Bronchial epithelial cell (primary cell): ENCODE data around the gene EMILIN2. TPM values are rescaled to one million over a fixed set of nuclear protein-coding genes. Genes with fewer than 3 reads are reported as not detected.
A peak's percentile ranks its signal among the peaks of the same experiment; 100 is the strongest.

ENCODE experiments used
- DNase-seq: peaks from one replicate; pipeline ENCODE4 v3.0.0-alpha.2; 2010; ENCODE audit warnings: low read depth
- FAIRE-seq: peaks from 2 replicates; lab custom pipeline; 2011; peaks lifted over from hg19 to GRCh38; lab: Jason Lieb, UNC
- H3K27me3 ChIP-seq: 2 replicates; pipeline ENCODE4 v1.5.1; 2011; ENCODE audit warnings: low read length; ENCODE audit not compliant: control insufficient read depth, insufficient read depth
- H3K36me3 ChIP-seq: 2 replicates; pipeline ENCODE4 v1.5.1; 2011; ENCODE audit warnings: low read length; ENCODE audit not compliant: control insufficient read depth, insufficient read depth
- H3K4me3 ChIP-seq: 2 replicates; pipeline ENCODE4 v1.5.1; 2011; ENCODE audit warnings: mild to moderate bottlenecking, low read depth, low read length, control low read depth
- total RNA-seq: library from RNA; depleted of rRNA; stranded (reverse); fragments of >200 nt; gene quantifications from 2 replicates; pipeline ENCODE4 v1.2.1, GENCODE V29; 2014
- TF ChIP-seq, protein P1 (sequence below): IDR thresholded peaks from 2 replicates; pipeline ENCODE4 v1.5.1; 2011; ENCODE audit warnings: mild to moderate bottlenecking, moderate library complexity, low read length, control low read depth, inconsistent platforms; ENCODE audit not compliant: insufficient read depth, severe bottlenecking

EMILIN2 gene
- total RNA-seq, 1 donor from 2014 or later: 1.3 TPM

GRCh38 chr18:2883076-2883735 lies 36.4 kb downstream of the EMILIN2 start:
- DNase-seq: no peak
- no peak for FAIRE-seq
- H3K4me3 ChIP-seq: no peak overlapping the region
- H3K36me3 ChIP-seq: no peaks in the 10 kb centered on the region
- no peaks in the 10 kb centered on the region for H3K27me3 ChIP-seq
- TF ChIP-seq, protein P1, sequence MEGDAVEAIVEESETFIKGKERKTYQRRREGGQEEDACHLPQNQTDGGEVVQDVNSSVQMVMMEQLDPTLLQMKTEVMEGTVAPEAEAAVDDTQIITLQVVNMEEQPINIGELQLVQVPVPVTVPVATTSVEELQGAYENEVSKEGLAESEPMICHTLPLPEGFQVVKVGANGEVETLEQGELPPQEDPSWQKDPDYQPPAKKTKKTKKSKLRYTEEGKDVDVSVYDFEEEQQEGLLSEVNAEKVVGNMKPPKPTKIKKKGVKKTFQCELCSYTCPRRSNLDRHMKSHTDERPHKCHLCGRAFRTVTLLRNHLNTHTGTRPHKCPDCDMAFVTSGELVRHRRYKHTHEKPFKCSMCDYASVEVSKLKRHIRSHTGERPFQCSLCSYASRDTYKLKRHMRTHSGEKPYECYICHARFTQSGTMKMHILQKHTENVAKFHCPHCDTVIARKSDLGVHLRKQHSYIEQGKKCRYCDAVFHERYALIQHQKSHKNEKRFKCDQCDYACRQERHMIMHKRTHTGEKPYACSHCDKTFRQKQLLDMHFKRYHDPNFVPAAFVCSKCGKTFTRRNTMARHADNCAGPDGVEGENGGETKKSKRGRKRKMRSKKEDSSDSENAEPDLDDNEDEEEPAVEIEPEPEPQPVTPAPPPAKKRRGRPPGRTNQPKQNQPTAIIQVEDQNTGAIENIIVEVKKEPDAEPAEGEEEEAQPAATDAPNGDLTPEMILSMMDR: no peak

GRCh38 chr18:2884706-2885285 lies 38.0 kb downstream of the EMILIN2 start:
- FAIRE-seq (no peak), DNase-seq (no peak)
- Histone ChIP-seq H3K36me3 (no peaks in the 10 kb centered on the region), H3K27me3 (no peaks in the 10 kb centered on the region), H3K4me3 (no peak overlapping the region)
- TF ChIP-seq, protein P1: no peak

GRCh38 chr18:2887470-2887869 lies 40.7 kb downstream of the EMILIN2 start:
- H3K27me3 ChIP-seq: no peaks in the 10 kb centered on the region
- H3K4me3 ChIP-seq: no peak overlapping the region
- H3K36me3 ChIP-seq: no peaks in the 10 kb centered on the region
- DNase-seq: no peak
- FAIRE-seq: no peak
- TF ChIP-seq, protein P1: no peak

DNA sequence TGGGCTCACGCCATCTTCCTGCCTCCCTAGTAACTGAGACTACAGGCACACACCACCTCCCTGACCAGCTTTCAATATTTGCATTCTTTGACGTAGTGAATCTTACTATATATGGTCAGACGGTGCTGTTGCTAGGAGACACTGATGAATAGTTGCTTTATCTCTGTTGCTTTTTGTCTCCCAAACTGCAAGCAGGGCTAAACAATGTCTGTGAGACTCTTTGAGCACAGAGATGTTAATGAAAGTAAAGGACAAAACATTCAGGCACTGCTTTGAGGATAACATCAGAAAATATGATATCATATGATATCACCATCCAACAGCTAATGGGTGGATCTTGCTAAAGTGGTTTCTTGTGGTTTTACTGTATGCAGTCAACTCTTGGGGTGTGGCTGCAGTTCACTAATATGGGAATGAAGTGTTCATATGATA lies 43.0 kb downstream of the EMILIN2 start:
- H3K36me3 ChIP-seq: no peaks in the 10 kb centered on the region
- no peak overlapping the region for H3K4me3 ChIP-seq
- no peaks in the 10 kb centered on the region for H3K27me3 ChIP-seq
- FAIRE-seq (no peak), DNase-seq (peak; percentile 35)
- TF ChIP-seq, protein P1: no peak

DNA sequence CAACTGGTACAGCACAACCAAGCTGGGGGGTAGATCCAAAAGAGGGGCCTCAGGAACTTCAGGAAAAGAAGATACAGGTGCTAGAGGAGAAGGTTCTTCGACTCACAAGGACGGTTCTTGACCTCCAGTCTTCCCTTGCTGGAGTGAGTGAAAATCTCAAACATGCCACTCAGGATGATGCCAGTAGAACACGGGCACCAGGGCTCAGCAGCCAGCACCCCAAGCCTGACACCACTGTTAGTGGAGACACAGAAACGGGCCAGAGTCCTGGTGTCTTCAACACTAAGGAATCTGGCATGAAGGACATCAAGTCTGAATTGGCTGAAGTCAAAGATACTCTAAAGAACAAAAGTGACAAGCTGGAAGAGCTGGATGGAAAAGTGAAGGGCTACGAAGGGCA lies 43.8 kb downstream of the EMILIN2 start:
- no peak overlapping the region for H3K4me3 ChIP-seq
- no peaks in the 10 kb centered on the region for H3K36me3 ChIP-seq
- FAIRE-seq (no peak), DNase-seq (no peak)
- TF ChIP-seq, protein P1: no peak
- H3K27me3 ChIP-seq: no peaks in the 10 kb centered on the region
